Measurements from ENCODE around the gene ACLY. TPM values are rescaled to one million over a fixed set of nuclear protein-coding genes. Genes with fewer than 3 reads are reported as not detected.

Gene ACLY
- total RNA-seq, 6 experiments from 2014 or later: 16.6 to 95.9 (median 33.6) TPM

DNA sequence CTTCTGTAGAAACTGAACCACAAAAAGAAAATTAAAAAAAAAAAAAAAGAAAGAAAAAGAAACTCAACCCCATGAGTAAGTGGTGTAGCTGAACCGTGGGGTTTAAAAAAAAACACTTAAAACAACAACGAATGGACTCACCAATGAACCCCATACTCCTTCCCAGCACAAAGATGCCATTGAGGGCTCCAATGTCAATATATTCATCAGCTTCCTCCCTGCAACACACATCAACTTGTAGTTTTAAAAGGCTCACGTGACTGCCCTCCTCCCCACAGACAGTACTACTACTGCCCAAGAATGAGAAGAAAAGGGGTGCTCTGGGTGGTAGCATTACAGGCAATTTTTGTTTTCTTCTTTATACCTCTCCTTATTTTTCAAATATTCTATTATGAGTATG is 50.2 kb downstream of the ACLY start:
- Histone ChIP-seq H3K4me3 (no peak overlapping the region), H3K4me1 (peaks cover 0 to 49% (median 22%) of the 10 kb centered on the region in 4 donors), H3K27ac (peak overlapping the region in 1 of 3 donors; percentile 49), H3K27me3 (no peaks in the 10 kb centered on the region), H3K9me3 (no peaks in the 10 kb centered on the region), H3K36me3 (peaks cover 0 to 19% (median 3%) of the 10 kb centered on the region in 4 donors)
- ATAC-seq (no peak), DNase-seq (no peak)
- intact Hi-C loops (cut with DNase I): no loop called here
- 61% methylated on average over 3 of the region's 3 CpGs for WGBS (ENCODE audit: insufficient coverage, low coverage, low lambda C conversion rate, missing lambda C conversion rate)
- TF ChIP-seq POLR2A (IDR thresholded peaks at IDR 0.05): no peak
- TF ChIP-seq, protein P1, sequence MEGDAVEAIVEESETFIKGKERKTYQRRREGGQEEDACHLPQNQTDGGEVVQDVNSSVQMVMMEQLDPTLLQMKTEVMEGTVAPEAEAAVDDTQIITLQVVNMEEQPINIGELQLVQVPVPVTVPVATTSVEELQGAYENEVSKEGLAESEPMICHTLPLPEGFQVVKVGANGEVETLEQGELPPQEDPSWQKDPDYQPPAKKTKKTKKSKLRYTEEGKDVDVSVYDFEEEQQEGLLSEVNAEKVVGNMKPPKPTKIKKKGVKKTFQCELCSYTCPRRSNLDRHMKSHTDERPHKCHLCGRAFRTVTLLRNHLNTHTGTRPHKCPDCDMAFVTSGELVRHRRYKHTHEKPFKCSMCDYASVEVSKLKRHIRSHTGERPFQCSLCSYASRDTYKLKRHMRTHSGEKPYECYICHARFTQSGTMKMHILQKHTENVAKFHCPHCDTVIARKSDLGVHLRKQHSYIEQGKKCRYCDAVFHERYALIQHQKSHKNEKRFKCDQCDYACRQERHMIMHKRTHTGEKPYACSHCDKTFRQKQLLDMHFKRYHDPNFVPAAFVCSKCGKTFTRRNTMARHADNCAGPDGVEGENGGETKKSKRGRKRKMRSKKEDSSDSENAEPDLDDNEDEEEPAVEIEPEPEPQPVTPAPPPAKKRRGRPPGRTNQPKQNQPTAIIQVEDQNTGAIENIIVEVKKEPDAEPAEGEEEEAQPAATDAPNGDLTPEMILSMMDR (IDR thresholded peaks at IDR 0.05): no peak

DNA sequence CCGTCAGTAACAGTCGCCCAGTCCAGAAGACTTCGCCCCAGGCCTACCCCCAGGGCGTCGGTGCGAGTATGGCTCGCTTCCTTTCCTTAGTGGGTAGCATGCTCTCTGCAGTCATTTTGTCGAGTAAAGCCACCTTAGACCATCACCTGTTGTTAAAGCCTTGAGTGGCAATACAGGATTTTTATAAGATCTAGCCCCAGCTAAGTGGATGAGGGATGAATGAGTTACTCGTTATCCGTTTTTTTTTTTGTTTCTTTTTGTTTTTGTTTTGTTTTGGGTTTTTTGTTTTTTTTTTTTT is 53.2 kb downstream of the ACLY start:
- intact Hi-C loops (cut with DNase I): no loop called here
- under 1% methylated on average over 5 of the region's 10 CpGs for WGBS (ENCODE audit: insufficient coverage, low coverage, low lambda C conversion rate, missing lambda C conversion rate)
- TF ChIP-seq, protein P1 (IDR thresholded peaks at IDR 0.05): no peak
- no peak for TF ChIP-seq POLR2A (IDR thresholded peaks at IDR 0.05)
- ATAC-seq (no peak), DNase-seq (no peak)
- Histone ChIP-seq H3K4me1 (peaks cover 0 to 44% (median 15%) of the 10 kb centered on the region in 4 donors), H3K36me3 (peaks cover 0 to 7% (median 0%) of the 10 kb centered on the region in 4 donors), H3K4me3 (peak overlapping the region in 2 of 3 donors; percentile 74 to 100), H3K27ac (peak overlapping the region in 1 of 3 donors; percentile 84), H3K9me3 (no peaks in the 10 kb centered on the region), H3K27me3 (no peaks in the 10 kb centered on the region)

GRCh38 chr17:41864836-41865595 is 53.7 kb downstream of the ACLY start, which contains the start of gene KLHL11:
KLHL11 (minus strand) TSS chr17:41865423; CDS start chr17:41865370, 53 bp downstream.
- Histone ChIP-seq H3K36me3 (peaks cover 0 to 7% (median 0%) of the 10 kb centered on the region in 4 donors), H3K27me3 (no peaks in the 10 kb centered on the region), H3K27ac (peak within 1 kb of the TSS; percentile 59 to 84 (median 75)), H3K4me3 (peak within 1 kb of the TSS; percentile 74 to 100 (median 93)), H3K9me3 (no peaks in the 10 kb centered on the region), H3K4me1 (peaks cover 0 to 39% (median 13%) of the 10 kb centered on the region in 4 donors)
- intact Hi-C loops (cut with DNase I): no loop called here
- WGBS (ENCODE audit: insufficient coverage, low coverage, low lambda C conversion rate, missing lambda C conversion rate): 0% methylated on average over 29 of the region's 90 CpGs
- DNase-seq (peak; percentile 90 to 92 (median 91)), ATAC-seq (peak; percentile 88 to 93 (median 91))
- TF ChIP-seq, protein P1 (IDR thresholded peaks at IDR 0.05): peak in 1 of 4 donors; percentile 31
- peak; percentile 91 for TF ChIP-seq POLR2A (IDR thresholded peaks at IDR 0.05)

DNA sequence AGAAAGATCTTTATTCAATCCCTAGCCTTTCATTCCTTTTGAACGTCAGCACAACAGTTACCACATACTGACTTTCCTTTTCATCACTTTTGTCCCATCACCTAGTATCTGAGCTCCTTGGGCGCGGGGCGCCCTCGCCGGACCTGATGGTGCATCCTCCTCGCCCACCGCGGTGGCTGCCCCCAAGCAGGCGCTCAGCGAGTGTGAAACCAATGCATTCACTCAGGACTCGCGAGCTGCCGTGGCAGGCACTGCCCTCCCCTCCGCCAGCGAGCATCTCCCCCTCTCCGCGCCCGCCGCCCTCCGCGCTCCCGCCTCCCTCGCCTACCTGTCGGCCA is 54.3 kb downstream of the ACLY start:
- H3K27ac ChIP-seq: peak overlapping the region; percentile 59 to 84 (median 75)
- no peaks in the 10 kb centered on the region for H3K27me3 ChIP-seq
- DNase-seq (no peak), ATAC-seq (peak; percentile 36 to 48 (median 47))
- peaks cover 0 to 34% (median 10%) of the 10 kb centered on the region in 4 donors for H3K4me1 ChIP-seq
- peak overlapping the region; percentile 74 to 100 (median 93) for H3K4me3 ChIP-seq
- WGBS (ENCODE audit: insufficient coverage, low coverage, low lambda C conversion rate, missing lambda C conversion rate): 0% methylated on average over 12 of the region's 25 CpGs
- no peak for TF ChIP-seq POLR2A (IDR thresholded peaks at IDR 0.05)
- TF ChIP-seq, protein P1 (IDR thresholded peaks at IDR 0.05): no peak
- intact Hi-C loops (cut with DNase I): no loop called here
- no peaks in the 10 kb centered on the region for H3K9me3 ChIP-seq
- peaks cover 0 to 7% (median 0%) of the 10 kb centered on the region in 4 donors for H3K36me3 ChIP-seq
